22Rv1 (cell line): ENCODE results near the gene PTPN2.
A peak's percentile ranks its signal among the peaks of the same experiment; 100 is the strongest.

ENCODE experiments used
- H3K27ac ChIP-seq: fragments of 450-650 bp; 2 replicates; pipeline ENCODE4 v1.5.1; 2017
- CTCF ChIP-seq: fragments of 450-650 bp; IDR thresholded peaks from 2 replicates; pipeline ENCODE4 v1.5.1; 2017; ENCODE audit warnings: mild to moderate bottlenecking
- ZFX ChIP-seq: fragments of 450-650 bp; IDR thresholded peaks from 2 replicates; pipeline ENCODE4 v1.6.1; 2017; ENCODE audit warnings: antibody characterized with exemption, borderline replicate concordance

The PTPN2 gene

DNA sequence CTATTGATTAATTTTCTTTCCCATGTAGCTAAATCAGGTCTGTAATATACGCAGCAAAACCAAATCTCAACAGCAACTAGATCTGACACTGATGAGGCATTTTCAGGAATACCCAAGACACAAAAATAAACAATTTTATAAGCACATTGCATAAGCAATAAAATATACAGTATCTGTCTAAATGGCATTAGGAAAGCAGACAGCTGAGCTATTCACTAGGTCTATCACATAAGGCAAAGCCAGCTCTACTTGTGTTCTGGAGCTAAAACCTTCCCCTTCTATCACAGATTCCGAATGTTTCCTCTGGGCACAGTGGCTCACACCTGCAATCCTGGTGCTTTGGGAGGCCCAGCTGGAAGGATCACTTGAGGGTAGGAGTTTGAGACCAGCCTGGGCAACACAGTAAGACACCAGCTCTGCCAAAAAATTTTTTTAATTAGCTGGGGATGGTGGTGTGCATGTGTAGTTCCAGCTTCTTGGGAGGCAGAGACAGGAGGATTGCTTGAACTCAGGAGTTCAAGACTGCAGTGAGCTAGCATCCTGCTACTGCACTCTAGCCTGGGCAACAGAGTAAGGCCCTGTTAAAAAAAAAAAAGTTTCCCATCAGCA is 21.1 kb downstream of the PTPN2 start:
- no peak for TF ChIP-seq ZFX
- TF ChIP-seq CTCF = no peak
- H3K27ac ChIP-seq = 0 out of 2 replicates have a peak overlapping the region, but pooled peaks have one; percentile 10

- no peak for TF ChIP-seq ZFX
- no peak for TF ChIP-seq CTCF
- 0 out of 2 replicates have a peak overlapping the region, but pooled peaks have one; percentile 10 for H3K27ac ChIP-seq
These were observed 21.6 kb downstream of the PTPN2 start for GRCh38 chr18:12862467-12862866.

DNA sequence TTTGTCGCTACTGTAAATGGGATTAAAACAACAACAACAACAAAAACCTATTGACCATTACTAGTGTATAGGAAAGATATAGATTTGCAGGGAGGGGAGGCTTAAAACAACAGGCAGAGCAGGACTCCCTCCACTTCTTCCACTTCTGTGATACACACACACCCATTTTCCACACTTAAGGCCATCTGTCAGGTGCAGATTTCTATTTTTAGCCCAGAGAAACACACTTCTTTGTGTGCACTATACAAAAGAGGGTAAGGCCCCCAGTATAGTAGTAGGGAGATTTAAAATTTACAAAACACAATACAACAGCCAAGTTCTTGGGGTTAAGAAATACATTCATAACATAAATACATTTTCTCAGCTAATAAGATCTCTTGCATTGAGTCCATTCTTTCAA is 22.4 kb downstream of the PTPN2 start:
- TF ChIP-seq CTCF (no peak), ZFX (no peak)

DNA sequence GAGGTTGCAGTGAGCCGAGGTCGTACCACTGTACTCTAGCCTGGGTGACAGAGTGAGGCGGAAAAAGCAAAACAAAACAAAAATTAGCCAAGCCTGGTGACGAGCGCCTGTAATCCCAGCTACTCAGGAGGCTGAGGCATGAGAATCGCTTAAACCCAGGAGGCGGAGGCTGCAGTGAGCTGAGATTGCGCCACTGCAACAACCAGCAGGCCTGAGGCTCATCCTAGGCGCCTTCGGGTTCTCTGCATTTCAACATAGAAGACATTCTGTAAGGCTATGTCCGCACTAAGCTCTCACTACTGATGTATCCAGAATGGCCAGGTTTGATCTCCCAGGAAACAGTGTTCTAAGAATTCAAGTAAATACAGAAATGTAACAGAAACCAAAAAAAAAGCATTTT is 23.5 kb downstream of the PTPN2 start:
- TF ChIP-seq CTCF = no peak
- TF ChIP-seq ZFX = no peak
- no peak overlapping the region for H3K27ac ChIP-seq

More for the DNA sequence above, 22.4 kb downstream of the PTPN2 start:
- no peak overlapping the region for H3K27ac ChIP-seq

- TF ChIP-seq ZFX = no peak
- TF ChIP-seq CTCF = no peak
- H3K27ac ChIP-seq = no peak overlapping the region
These were observed 25.0 kb downstream of the PTPN2 start for GRCh38 chr18:12858991-12859390.

- no peak overlapping the region for H3K27ac ChIP-seq
- TF ChIP-seq ZFX (no peak), CTCF (no peak)
These were observed 26.0 kb downstream of the PTPN2 start for GRCh38 chr18:12857991-12858544.

DNA sequence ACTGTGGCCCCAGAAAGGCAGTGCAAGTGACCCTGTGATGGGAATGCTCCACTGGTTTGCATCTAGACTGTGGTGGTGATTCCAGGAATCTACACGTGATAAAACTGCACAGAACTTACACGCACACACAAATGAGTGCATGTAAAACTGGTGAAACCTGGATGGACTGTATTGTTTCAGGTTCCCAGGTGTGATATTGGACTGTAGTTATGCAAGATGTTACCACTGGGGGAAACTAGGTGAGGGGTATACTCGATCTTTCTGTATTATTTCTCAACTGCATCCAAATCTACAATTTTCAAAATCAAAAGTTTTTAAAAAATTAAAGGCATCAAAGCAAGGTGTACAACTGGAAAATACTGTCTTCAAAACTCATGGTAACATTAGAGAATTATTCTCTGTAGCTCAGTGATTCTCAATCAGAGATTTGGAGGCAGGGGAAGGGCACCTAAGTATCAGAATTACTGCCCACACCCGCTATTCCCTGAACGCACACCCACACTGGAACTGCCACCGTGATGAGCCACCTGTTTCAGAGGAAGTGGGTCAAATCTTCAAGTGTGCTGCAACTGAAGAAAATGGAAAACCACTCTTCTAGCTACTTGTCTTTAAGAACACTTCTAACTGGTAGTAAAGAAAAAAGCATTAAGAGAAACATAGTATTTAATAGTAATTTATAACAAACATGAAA is 26.7 kb downstream of the PTPN2 start:
- no peak overlapping the region for H3K27ac ChIP-seq
- no peak for TF ChIP-seq CTCF
- TF ChIP-seq ZFX = no peak
